ENCODE measurements around the gene ADAMTS17. TPM values are rescaled to one million over a fixed set of nuclear protein-coding genes. Genes with fewer than 3 reads are reported as not detected.

ADAMTS17 gene
- total RNA-seq, 4 donors from 2014 or later = 6.0 to 17.6 (median 8.2) TPM

DNA sequence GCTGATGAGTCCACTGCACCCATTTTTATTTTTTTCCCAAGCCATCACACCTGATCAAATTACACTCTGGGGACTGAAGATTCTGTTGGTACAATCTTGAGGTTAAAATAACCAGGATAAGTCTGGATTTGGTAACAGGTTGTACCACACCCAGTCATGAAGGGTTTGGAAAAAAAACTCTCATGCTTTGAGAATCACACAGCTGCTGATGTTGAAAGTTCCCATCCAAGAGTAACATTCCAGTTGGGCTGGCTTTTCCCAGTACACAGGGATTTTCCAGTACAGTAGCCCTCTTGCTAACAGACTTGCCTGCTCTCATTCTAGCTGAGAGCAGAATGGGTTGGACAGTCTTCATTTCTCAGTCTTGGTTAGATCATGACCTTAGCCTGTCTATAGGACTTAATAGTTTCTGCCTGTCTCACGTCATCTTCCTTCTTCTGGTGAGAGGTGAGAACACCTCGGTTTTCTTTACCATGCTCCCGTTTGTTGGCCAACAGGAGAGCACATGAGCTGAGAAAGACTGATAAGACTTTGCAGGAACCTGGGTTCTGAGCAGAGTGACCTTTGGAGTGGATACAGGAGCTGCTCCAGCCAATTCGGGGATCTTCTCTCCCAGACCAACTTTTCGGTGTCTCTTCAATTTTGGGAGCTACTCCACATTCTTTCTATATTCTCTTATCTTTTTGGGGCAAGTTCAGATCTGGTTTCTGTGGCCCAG lies 308.5 kb downstream of the ADAMTS17 start:
- H3K36me3 ChIP-seq = no peaks in the 10 kb centered on the region
- 76 to 90% methylated on average over 5 of the region's 5 CpGs for WGBS, 2 donors (ENCODE audit: low coverage in 1 of 2)
- H3K4me3 ChIP-seq = no peak overlapping the region
- TF ChIP-seq EP300 (IDR thresholded peaks at IDR 0.05; ENCODE audit: low read depth) = no peak
- no peak for TF ChIP-seq CTCF (IDR thresholded peaks at IDR 0.05)
- no peak for TF ChIP-seq POLR2AphosphoS5 (IDR thresholded peaks at IDR 0.05)
- TF ChIP-seq POLR2A (IDR thresholded peaks at IDR 0.05) = no peak
- intact Hi-C loops (cut with DNase I; ENCODE audit: low total_unique reads) = no loop called here
- no peak for DNase-seq
- no peaks in the 10 kb centered on the region for H3K9me3 ChIP-seq
- no peak overlapping the region for H3K27ac ChIP-seq
- in situ Hi-C loops (cut with MboI; ENCODE audit: low pct_ligation_motif_present in 1 of 4, low pct_unique_long_range_greater_than_20kb in 1 of 4, low sequenced_read_pairs in 3 of 4) = no loop called here
- no peaks in the 10 kb centered on the region for H3K27me3 ChIP-seq
- no peaks in the 10 kb centered on the region for H3K4me1 ChIP-seq

DNA sequence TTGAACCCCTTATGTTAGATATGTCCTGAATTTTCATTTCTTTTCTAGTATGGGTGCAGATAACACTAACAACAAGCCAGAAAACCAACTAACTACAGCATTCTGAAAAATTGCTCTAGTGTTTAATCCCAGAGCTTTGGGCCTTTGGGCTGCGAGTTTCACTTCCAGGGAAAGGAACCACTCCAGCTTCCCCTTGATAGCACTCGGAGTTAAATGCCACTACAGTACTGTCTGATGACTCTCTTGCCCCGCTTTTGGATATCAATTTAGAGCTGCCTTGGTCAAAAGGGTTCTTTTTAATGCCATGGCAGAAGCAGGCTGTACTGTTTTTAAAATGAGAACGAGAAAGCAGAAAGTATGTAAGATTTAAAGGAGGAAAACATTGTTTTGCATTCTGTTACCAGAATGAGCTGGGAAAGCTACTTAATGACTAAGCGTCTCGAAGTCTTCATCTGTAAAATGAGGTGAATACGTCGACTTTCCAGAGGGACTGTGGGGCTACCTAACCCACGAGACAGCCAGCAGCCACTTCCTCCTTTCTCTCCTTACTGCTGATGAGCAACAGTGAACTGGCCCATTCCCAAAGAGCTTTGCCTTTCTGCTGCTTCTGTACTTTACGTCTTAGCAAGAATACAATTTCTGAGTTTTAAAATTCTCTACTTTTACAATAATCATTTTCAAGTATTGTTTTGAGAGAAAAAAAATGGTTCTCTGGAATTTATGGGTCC lies 309.3 kb downstream of the ADAMTS17 start:
- no peak overlapping the region for H3K27ac ChIP-seq
- WGBS, 2 donors (ENCODE audit: low coverage in 1 of 2) = 67 to 68% methylated on average over 9 to 10 of the region's 10 CpGs

DNA sequence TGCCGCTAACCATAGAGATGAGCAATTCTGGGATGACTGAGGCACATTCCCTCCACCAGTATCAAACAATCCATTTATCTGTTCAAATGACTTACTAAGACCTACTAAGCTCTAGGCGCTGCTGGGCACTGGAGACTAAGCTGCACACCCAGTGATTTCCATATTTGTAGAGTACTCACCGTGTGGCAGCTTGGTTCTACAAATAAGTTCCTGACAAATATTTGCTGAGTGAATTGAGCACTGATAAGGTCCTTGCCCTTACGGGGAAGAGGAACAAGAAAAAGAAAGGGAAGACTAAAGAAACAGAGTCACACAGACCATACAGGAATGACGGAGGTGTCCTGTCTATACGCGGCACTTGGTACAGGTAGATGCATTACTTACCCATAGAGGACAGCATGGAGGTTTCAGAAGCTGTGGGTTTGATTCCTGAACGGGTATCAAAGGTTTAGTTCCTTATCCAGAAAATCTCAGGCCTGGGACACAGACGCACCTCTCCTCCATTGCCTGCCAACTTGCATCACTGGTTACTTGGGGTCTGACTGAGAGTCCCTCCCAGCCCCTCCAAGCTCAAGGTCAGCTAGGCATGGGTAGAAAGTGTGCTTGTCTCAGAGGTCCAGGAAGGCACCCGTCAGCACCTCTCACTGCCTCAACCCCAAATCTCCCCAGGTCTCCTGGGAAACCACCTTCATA lies 310.0 kb downstream of the ADAMTS17 start:
- Histone ChIP-seq H3K27ac (no peak overlapping the region), H3K9me3 (peaks cover 0 to 5% of the 10 kb centered on the region in 2 donors), H3K36me3 (no peaks in the 10 kb centered on the region), H3K27me3 (no peaks in the 10 kb centered on the region), H3K4me1 (no peaks in the 10 kb centered on the region), H3K4me3 (no peak overlapping the region)
- TF ChIP-seq POLR2AphosphoS5 (IDR thresholded peaks at IDR 0.05) = no peak
- DNase-seq = no peak
- WGBS, 2 donors (ENCODE audit: low coverage in 1 of 2) = 76 to 79% methylated on average over 7 to 10 of the region's 10 CpGs
- in situ Hi-C loops (cut with MboI; ENCODE audit: low pct_ligation_motif_present in 1 of 4, low pct_unique_long_range_greater_than_20kb in 1 of 4, low sequenced_read_pairs in 3 of 4) = no loop called here
- intact Hi-C loops (cut with DNase I; ENCODE audit: low total_unique reads) = no loop called here

More for the DNA sequence above, 309.3 kb downstream of the ADAMTS17 start:
- TF ChIP-seq EP300 (IDR thresholded peaks at IDR 0.05; ENCODE audit: low read depth) (no peak), CTCF (IDR thresholded peaks at IDR 0.05) (no peak), POLR2AphosphoS5 (IDR thresholded peaks at IDR 0.05) (no peak), POLR2A (IDR thresholded peaks at IDR 0.05) (no peak)
- Histone ChIP-seq H3K27me3 (no peaks in the 10 kb centered on the region), H3K36me3 (no peaks in the 10 kb centered on the region), H3K9me3 (peaks cover 0 to 5% of the 10 kb centered on the region in 2 donors), H3K4me1 (no peaks in the 10 kb centered on the region), H3K4me3 (no peak overlapping the region)
- in situ Hi-C loops (cut with MboI; ENCODE audit: low pct_ligation_motif_present in 1 of 4, low pct_unique_long_range_greater_than_20kb in 1 of 4, low sequenced_read_pairs in 3 of 4) = no loop called here
- intact Hi-C loops (cut with DNase I; ENCODE audit: low total_unique reads) = no loop called here
- DNase-seq = no peak

DNA sequence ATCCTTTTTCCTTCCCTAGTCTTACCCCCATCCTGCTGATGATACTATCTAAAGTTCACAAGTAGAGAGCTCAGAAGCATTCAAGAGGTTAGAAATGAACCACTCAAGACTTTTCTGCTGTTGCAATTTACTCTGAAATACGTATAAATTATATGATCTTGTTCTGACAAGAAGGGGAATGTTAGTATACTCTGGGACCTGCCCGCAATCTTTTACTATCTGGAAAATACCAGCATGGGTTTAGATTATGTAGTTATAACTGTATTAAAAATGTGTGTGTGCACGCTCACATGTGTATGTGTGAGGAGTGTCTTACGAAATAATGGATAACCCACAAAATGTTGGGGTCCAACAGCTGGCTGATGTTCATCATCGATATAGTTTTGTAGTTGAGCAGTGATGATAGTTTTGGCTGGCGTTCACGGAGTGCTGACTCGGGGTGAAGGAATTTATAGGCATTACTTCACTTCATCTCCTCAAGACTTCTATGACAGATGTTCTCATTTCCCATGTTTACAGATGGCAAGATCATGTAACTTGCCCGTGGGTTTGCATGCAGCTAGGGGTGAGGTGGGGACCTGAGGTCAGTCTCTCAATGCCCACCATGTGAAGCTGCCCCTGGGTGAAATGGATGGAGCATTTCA lies 311.1 kb downstream of the ADAMTS17 start:
- no peak for DNase-seq
- WGBS, 2 donors (ENCODE audit: low coverage in 1 of 2) = 72 to 73% methylated on average over 8 to 9 of the region's 9 CpGs
- no peaks in the 10 kb centered on the region for H3K4me1 ChIP-seq
- intact Hi-C loops (cut with DNase I; ENCODE audit: low total_unique reads) = no loop called here
- H3K36me3 ChIP-seq = no peaks in the 10 kb centered on the region
- no peak overlapping the region for H3K4me3 ChIP-seq
- no peaks in the 10 kb centered on the region for H3K27me3 ChIP-seq
- in situ Hi-C loops (cut with MboI; ENCODE audit: low pct_ligation_motif_present in 1 of 4, low pct_unique_long_range_greater_than_20kb in 1 of 4, low sequenced_read_pairs in 3 of 4) = no loop called here
- H3K27ac ChIP-seq = no peak overlapping the region
- H3K9me3 ChIP-seq = peaks cover 0 to 5% of the 10 kb centered on the region in 2 donors
- TF ChIP-seq EP300 (IDR thresholded peaks at IDR 0.05; ENCODE audit: low read depth) (no peak), CTCF (IDR thresholded peaks at IDR 0.05) (no peak), POLR2AphosphoS5 (IDR thresholded peaks at IDR 0.05) (no peak), POLR2A (IDR thresholded peaks at IDR 0.05) (no peak)
